Measurements from ENCODE around the gene IDE.
"Not testable (repeated sequence)": the region's sequence is repeated elsewhere in the genome, so short reads cannot be mapped to it uniquely, and the experiment has no call there.

IDE gene

DNA sequence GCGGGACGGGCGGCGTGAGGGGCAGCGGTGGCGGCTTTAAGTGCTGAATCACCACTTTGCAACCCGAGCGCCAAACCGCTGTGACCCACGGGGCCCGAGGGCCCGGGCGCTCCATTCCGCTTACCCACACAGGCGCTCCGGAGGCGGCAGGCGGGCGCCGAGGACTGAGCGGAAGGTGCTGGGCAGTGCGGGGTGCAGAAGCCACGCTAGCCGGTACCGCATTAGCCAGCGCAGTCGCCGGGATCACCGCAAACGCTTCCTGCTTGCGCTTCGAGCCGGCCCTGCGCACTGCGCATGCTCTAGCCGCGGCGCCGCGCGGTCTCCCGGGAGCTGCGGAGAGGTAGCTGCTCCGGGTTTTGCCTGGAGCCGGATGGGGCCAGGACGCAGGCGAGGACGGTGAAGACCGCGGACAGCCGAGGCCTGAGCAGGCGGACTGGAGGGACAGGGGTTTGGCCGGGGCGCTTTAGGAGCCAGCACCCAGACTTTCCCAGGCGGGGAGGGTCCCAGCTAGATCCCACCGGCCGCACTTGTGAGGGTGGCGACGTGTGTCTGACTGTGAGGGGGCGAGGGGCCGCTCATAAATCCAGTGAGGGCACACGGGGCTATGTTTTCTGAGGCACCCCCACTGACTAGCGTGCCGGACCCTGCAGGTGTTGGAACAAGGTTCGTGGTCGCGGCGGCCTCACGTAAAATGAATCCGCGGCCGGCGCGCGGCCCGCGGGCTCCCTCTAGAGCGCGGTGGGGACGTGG lies at the start of gene IDE:
Gene IDE, minus strand, starts transcription at position 296 of the 750 bp plus-strand sequence. Its CDS starts 74 bp downstream, at position 222.
- peak; percentile 68 for DNase-seq (ENCODE audit: low read depth)

DNA sequence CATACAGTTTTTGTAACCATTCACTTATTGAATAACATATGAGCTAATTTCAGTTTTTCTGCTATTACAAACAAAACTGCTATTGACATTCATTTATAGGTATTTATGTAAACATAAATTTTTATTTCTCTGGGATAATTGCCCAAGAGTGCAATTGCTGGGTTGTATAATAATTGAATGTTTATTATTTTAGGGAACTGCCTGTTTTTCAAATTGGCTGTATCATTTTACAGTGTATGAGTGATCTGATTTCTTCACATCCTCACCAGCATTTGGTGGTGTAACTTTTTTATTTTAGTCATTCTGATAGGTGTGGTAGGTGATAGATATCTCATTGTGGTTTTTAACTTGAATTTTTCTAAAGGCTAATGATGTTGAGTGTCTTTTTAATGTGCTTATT lies 45.5 kb upstream of the IDE start:
- DNase-seq (ENCODE audit: low read depth) = no peak

DNA sequence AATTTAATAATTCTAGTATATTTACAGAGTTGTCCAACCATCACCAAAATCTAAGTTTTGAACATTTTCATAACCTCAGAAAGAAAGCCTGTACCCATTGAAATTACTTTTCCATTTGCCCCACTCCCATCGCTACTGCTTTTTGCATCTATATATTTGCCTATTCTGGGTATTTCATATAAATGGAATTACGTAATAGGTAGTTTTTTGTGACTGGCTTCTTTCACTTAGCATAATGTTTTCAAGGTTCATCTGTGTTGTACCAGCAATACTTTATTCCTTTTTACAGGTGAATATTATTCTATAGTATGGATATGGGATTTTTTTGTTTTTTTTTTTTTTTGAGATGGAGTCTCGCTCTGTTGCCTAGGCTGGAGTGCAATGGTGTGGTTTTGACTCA lies 41.6 kb upstream of the IDE start:
- DNase-seq (ENCODE audit: low read depth) = no peak

DNA sequence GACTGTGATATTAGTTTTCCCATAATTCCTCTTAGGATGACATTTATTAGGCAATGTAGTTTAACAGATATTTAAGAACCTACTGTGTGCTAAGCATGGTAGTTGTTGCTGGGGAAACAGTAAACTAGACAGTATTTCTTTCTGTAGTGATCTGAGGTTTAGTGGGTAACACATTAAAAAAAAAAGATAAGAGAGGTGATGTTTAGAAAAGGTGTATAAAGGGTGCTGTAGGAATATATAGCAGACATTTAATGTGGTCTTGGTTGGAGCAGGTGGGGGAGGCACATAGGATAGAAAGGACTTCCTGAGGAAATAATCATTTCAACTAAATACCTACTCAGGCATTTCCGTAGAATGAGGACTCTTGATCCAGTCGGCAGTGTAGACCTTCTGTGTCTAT lies 30.9 kb upstream of the IDE start:
- no peak for DNase-seq (ENCODE audit: low read depth)

DNA sequence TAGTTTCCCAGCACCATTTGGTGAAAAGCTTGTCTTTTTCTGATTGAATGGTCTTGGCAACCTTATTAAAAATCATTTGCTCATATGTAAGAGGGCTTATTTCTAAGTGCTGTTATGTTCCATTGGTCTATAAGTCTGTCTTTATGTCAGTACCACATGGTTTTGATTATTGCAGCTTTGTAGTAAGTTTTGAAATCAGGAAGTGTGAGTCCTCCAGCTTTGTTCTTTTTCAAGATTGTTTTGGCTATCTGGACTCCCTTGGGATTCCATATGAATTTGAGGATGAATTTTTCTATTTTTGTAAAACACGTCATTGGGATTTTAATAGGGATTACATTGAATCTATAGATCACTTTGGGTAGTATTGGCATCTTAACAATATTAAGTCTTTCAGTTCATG lies 24.4 kb upstream of the IDE start:
- DNase-seq (ENCODE audit: low read depth) = no peak

DNA sequence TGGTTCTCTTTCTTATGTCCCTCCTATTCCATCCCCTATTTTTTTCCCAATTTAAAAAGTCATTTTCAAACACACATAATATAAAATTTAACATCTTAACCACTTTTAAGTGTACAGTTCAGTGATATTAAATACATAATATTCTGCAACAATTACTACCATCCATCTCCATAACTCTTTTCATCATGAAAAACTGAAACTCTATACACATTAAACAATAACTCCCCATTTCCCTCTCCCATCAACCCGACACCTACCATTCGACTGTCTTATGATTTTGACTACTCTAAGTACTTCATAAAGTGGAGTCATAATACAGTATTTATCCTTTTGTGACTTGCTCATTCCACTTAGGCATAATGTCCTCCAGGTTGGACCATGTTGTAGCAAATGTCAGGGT lies 21.6 kb upstream of the IDE start:
- no peak for DNase-seq (ENCODE audit: low read depth)

DNA sequence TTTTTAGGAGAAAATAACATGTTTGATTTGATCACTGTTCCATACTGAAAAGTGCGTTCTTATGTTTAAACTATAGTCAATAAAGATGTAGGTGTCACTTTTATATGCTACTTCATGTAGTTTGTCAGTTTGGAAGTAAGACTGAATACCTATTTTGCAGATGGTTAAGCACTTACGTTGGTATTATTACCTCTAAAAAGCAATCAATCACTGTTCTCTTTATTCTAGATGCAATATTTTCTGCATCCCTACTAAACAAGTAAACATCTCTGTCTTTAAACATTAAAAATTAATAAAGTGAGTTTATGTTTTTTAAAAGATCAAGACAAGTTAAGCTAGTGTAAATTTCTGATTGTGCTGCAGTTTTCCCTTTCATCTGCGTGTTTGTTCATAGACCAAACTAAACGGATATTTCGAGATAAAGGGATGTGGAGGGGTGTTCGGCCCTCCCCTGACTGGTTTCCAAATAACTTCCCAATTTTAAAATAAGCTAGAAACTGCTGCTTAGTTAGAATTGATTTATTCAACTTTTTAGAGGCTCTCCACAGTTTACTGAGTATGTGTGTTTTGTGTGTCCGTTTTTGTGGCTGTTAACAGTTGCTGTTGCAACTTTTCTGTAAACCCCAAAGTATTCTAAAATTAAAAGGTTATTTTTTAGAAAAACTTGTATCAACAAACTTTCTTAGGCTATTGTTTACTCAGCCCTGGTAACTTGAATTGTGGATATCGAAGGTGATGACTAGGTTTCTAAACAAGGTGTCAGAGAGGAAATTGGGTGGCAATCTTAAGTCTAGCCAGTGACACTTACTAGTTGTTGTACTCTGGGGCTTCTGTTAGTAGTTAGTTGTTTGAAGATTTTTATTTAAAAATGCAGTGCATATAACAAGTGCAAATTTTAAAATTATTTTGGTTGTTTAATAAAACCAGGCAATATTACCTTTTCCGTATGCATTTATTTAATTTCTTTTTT lies 20.0 kb upstream of the IDE start:
- DNase-seq (ENCODE audit: low read depth) = no peak

DNA sequence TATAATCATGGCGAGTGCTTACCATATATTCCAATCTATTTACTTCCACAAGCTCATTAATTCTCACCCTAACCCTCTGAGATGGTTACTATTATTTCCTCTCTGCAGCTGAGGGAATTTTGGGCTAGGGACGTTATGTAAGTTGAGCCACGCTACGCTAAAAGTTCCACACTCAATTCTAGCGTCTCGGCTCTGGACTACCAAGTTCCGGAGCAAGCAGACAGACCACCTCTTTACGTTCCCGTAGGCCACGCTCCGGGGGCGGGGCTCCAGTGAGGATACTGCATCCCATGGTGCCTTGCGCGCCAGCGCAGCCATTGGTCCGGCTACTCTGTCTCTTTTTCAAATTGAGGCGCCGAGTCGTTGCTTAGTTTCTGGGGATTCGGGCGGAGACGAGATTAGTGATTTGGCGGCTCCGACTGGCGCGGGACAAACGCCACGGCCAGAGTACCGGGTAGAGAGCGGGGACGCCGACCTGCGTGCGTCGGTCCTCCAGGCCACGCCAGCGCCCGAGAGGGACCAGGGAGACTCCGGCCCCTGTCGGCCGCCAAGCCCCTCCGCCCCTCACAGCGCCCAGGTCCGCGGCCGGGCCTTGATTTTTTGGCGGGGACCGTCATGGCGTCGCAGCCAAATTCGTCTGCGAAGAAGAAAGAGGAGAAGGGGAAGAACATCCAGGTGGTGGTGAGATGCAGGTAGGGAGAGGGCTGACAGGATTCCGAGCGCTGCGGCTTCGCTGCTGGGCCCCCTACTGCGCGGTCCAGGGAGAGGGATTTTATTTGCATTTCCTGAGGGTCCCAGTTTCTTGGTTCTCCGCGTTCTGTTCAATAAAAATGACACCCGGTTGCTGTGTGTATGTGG lies 19.1 kb upstream of the IDE start, which contains the start of gene KIF11:
Gene KIF11, plus strand, starts transcription at position 370 of the 858 bp plus-strand sequence. Its CDS starts 246 bp downstream, at position 616.
- DNase-seq (ENCODE audit: low read depth) = peak; percentile 90

DNA sequence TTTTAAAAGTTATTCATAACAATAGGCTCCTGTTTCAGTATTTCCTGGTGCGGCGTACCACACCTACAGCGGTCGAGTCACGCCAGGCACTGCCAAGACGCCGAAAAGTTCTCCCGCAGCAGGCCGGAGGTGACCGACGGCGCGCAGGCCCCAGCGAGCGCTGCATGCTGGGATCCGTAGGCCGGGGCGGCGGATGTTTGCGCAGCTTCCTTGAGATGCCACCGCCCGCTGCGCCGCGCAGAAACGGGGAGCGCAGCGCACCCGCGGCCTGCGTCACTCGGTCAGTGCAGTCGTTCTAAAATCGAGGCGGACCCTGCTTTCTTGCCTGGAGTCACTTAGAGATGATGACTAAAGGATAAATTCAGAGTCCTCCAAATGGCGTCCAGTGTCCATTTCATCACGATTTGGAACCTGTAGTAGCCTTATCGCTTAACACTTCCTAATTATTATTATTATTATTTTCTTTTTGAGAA lies 17.7 kb upstream of the IDE start:
- DNase-seq (ENCODE audit: low read depth) = peak; percentile 82

DNA sequence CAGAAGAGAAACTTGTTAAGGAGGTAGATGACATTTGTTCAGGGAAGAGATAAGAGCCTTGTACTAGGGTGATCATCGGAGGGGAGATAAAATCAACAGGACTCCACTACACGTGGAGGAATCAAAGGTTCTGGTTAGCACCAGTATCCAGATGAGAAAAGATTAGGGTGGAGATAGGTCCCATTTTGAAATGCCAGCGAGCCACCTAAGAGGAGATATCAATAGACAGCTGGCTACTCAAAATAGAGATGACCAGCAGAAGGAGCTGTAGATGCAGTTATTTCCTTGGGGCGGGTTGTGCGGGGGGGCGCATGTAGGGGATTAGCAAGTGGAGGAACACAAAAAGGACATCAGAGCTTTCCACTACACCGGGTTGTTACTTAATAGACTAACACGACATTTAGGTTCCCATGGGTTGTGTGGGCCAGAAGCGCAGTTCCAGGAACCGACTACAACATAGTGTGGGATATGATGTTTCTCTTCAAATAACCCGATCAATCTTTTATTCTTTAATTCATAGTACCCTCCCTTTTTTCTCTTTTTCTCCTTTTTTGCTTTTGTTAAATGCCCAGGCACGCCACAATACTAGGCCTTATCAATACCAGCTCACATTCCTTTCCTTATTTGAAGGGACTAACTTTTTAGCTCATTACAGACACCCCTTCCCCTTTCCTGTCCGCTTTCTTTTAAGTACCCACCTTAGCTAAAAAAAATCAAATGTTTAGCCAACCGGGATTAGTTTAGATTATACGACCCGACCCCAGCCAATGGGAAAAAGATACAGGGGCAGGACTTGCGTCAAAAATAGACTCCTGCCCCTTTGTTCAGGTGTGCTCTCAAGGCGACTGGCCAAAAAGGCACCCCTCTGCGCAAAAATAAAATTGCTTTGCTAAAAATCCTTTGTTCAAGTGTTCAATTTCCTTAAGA lies 17.0 kb upstream of the IDE start:
- DNase-seq (ENCODE audit: low read depth) = no peak

DNA sequence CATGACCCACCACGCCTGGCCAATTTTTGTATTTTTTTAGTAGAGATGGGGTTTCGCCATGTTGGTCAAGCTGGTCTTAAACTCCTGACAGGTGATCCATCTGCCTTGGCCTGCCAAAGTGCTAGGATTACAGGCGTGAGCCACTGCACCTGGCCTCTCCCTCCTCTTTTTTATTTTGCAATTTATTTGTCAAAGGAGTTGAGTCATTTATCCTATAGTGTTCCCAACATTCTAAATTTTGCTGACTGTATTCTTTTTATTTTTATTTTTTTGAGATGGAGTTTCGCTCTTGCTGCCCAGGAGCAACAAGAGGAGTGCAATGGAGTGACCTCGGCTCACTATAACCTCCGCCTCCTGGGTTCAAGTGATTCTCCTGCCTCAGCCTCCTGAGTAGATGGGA lies 8.5 kb upstream of the IDE start:
- DNase-seq (ENCODE audit: low read depth) = not testable (repeated sequence)

DNA sequence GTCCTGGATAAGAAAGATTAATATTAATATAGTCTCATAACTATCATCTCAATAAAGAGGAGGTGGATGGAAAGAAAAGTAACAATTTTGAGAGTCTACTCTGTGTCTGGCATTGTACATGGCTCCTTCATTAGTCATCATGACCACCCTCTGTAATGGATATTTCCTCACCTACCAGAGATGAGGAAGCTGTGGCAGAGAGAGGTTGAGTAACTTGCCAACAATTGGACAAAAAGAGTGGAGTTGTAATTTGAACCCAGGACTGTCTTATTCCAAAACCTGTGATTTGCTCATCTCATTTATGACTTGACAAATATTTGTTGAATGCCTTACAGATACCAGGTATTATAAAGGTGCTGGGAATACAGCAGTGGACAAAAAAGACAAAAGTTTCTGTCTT lies 2.1 kb upstream of the IDE start:
- DNase-seq (ENCODE audit: low read depth) = no peak

DNA sequence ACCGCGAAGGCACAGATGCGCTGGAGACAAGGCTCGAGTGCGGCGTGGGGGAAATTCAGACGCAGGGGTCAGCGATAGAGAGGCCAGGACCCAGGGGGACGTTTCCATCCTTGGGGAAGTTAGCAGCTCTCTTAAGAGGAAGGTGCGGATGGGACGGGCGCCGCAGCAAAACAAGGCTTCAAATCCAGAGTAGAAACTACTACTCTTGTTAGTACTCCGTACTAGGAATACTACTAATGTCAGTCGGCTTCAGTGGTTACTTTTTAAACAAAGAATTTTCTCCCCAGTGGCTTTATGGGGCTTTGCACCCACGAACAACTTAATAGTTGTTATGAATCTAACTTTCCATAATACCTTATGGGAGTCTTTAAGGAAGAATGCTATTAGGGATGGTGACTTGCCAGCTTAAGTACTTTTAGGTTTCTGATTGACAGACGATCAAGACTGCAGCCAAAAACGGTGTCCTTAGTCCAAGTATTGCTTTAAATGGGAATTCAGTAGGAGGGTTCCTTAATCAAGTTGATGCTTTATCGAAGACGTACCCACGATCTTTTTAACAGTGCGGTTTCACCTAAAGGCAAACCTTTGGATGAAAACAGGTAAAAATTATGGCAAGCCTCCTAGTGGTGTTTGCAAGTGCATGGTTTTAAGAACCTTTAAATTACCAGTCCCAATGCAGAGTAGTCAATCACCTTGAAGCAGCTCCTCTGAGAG lies 812 bp upstream of the IDE start:
- no peak for DNase-seq (ENCODE audit: low read depth)

DNA sequence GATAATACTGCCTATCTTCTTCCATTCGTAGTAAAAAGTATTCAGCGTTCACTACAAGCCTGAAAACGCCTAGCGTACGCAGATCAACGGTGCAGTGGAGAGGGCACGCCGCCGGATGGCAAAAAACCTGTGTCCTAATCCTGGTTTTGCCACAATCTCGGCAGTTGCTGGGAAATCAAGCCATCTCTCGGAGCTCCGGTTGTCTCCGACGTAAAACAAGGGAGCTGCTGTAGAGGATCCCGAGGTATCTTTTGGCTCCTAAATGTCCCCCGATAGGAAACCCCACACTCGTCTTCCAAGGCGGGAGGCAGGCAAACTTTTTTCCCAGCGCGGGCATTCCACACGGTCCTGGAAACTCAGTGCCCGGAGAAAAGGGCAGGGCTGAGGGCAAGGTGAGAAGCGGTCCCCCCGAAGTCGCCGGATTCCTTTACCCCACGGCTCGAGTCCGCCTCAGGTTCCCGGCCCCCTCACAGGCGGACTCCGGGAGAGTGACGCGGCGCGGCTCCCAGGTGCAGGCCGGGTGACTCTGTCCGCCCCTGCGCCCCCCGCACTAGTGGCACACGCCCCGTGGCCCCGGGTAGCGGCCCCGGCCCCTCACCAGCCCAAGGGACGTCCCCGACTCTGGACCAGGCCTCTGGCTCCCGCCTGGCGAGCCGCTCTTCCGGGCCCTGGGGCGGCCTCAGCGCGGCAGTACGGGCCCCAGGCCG lies 649 bp downstream of the IDE start:
- DNase-seq (ENCODE audit: low read depth) = peak; percentile 30

DNA sequence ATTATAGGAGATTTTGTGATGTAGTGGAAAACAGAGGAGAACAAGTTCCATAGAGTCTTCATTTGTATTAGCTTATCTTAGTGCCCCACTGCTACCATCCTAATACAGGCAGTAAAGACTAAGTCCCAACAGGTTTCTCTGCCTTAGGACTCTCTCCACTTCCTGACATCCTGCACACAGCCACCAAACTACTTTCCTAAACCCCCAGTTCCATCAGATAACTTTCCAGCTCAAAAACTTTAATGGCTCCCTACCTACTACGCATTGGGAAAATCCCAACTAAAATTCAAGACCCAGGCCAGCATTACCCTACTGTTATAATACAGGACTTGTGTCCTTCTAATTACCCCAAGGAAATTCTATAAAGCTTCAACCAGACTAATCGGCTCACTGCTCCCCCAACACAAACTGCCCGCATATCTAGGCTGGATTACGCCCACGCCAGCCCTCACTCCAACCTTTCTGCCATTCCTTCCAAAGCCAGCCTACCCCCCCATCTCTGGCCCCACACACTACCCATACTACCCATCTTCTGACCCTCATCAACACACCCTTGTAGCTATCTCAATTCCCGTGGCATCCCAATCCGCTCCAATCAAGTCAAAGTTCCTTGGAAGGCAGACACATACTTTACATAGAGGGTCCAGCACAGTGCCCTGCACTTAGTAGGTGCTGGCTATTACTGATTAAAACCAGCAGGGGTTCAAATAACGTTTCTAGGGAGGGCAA lies 1.4 kb downstream of the IDE start:
- no peak for DNase-seq (ENCODE audit: low read depth)

DNA sequence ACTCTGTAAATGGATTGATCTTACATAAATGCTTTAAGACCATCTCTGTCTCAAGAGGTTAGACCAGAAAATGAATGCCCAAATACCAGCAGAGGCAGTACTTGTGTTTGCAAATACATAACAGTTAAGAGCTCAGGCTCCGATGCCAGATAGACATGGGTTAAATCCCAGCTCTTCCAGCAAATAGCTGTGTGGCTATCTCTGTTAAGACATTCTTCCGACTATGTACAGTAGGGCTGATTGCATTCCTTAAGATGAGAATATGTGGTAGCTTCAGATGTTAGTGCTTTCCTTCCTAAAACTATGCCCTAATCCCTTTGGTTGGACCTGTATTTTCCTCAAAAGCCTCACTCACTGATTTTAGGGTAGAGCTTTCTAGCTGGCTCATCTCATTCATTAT lies 2.2 kb downstream of the IDE start:
- no peak for DNase-seq (ENCODE audit: low read depth)

DNA sequence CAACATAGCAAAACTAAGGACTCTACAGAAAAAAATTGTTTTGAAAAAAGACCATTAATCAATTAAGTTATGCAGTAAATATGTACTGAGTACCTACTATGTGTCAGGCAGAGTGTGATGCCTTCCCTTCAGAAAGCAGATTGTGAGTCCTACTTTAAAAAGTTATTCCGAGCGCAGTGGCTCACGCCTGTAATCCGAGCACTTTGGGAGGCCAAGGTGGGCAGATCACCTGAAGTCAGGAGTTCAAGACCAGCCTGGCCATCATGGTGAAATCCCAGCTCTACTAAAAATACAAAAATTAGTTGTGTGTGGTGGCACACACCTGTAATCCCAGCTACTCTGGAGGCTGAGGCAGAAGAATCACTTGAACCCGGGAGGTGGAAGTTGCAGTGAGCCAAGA lies 4.2 kb downstream of the IDE start:
- DNase-seq (ENCODE audit: low read depth) = not testable (repeated sequence)

DNA sequence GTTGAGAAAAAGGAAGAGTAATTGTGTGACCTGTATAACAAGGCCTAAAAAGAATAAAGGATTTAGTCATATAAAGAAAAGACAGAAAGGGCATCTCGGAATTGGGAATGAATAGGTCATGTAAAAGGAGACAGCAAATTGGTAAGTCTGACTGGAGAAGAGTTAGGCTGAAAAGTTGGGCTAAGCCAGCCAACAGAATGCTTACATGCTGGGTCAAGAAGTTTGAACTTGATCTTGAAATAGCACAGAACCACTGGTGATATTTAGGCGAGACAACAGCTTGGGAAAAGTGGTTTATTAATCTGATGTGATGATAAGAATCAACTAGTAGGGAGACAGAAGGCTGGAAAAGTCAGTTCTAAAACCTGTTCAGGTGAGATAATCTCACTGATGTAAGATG lies 4.8 kb downstream of the IDE start:
- no peak for DNase-seq (ENCODE audit: low read depth)
